ENCODE data around the gene NUMA1. TPM values are rescaled to one million over a fixed set of nuclear protein-coding genes. Genes with fewer than 3 reads are reported as not detected.

NUMA1 gene
- total RNA-seq, 3 donors from 2014 or later, result 173 to 301 (median 248) TPM

- DNase-seq, result no peak
- Histone ChIP-seq H3K4me3 (no peak overlapping the region), H3K9me3 (no peaks in the 10 kb centered on the region), H3K4me1 (ENCODE audit: low read depth) (peaks cover 4% of the 10 kb centered on the region), H3K36me3 (ENCODE audit: low read depth) (no peaks in the 10 kb centered on the region)
- no peak for TF ChIP-seq CTCF (IDR thresholded peaks at IDR 0.05)
- intact Hi-C loops (cut with DNase I, micrococcal nuclease), result loop anchor here in 1 of 2 donors (5.0 kb wide), 1 partner anchor 61 kb away; no protein-coding TSS in a partner anchor
- ATAC-seq, result no peak
These were observed 31.2 kb upstream of the NUMA1 start for GRCh38 chr11:72111300-72112142.

GRCh38 chr11:72105888-72106287 is 25.5 kb upstream of the NUMA1 start, which contains the start of gene TOMT:
Gene TOMT (plus strand): TSS chr11:72105924. CDS start chr11:72105952, 28 bp downstream.
- TF ChIP-seq CTCF (IDR thresholded peaks at IDR 0.05), result no peak
- DNase-seq (peak in 1 of 3 donors; percentile 56), ATAC-seq (no peak)
- Histone ChIP-seq H3K4me3 (no peak within 1 kb of the TSS), H3K36me3 (ENCODE audit: low read depth) (no peaks in the 10 kb centered on the region), H3K4me1 (ENCODE audit: low read depth) (peaks cover 15% of the 10 kb centered on the region), H3K9me3 (no peaks in the 10 kb centered on the region)
- intact Hi-C loops (cut with DNase I, micrococcal nuclease), result no loop called here

- no peaks in the 10 kb centered on the region for H3K9me3 ChIP-seq
- no peak for ATAC-seq
- H3K4me3 ChIP-seq, result no peak overlapping the region
- no peaks in the 10 kb centered on the region for H3K36me3 ChIP-seq (ENCODE audit: low read depth)
- peaks cover 15% of the 10 kb centered on the region for H3K4me1 ChIP-seq (ENCODE audit: low read depth)
- no peak for DNase-seq
- intact Hi-C loops (cut with DNase I, micrococcal nuclease), result no loop called here
- no peak for TF ChIP-seq CTCF (IDR thresholded peaks at IDR 0.05)
These were observed 23.4 kb upstream of the NUMA1 start for GRCh38 chr11:72103754-72104167.

- no peaks in the 10 kb centered on the region for H3K9me3 ChIP-seq
These were observed 22.8 kb upstream of the NUMA1 start, which contains the start of gene LAMTOR1 for GRCh38 chr11:72102946-72103753. Gene LAMTOR1 (minus strand): TSS chr11:72103297. CDS start chr11:72103224, 73 bp downstream.

More at GRCh38 chr11:72102946-72103753, 22.8 kb upstream of the NUMA1 start, which contains the start of gene LAMTOR1:
- DNase-seq (peak; percentile 99 to 100 (median 100)), ATAC-seq (peak; percentile 99)
- Histone ChIP-seq H3K4me1 (ENCODE audit: low read depth) (peaks cover 15% of the 10 kb centered on the region), H3K36me3 (ENCODE audit: low read depth) (no peaks in the 10 kb centered on the region), H3K4me3 (peak within 1 kb of the TSS; percentile 88)
- TF ChIP-seq CTCF (IDR thresholded peaks at IDR 0.05), result no peak
- intact Hi-C loops (cut with DNase I, micrococcal nuclease), result no loop called here

All from mucosa of descending colon (tissue), 3 donors.